HEK293 (cell line): Measurements from ENCODE around the gene STON2.

ENCODE experiments used
- CTCF ChIA-PET: fragments of 350-600 bp; formaldehyde crosslinking; extraction: SDS; loops from one replicate; lab custom pipeline; 2021; ENCODE audit warnings: antibody characterized with exemption; lab: Yijun Ruan, JAX
- POLR2A ChIA-PET: fragments of 300-600 bp; formaldehyde crosslinking; extraction: SDS; loops from one replicate; lab custom pipeline; 2020; ENCODE audit warnings: antibody characterized with exemption, inconsistent platforms; lab: Yijun Ruan, JAX
- H3K27ac ChIP-seq: fragments of 200-500 bp; sonication (Bioruptor generic); 2 replicates; pipeline ENCODE4 v1.5.1; 2014; ENCODE audit warnings: low read depth, low read length, control low read depth, inconsistent platforms; ENCODE audit errors: extremely low read depth
- H3K36me3 ChIP-seq, 2 experiments: fragments of 200-500 bp in 1 of 2; sonication (Bioruptor generic) in 1 of 2; 1 replicate in 1 of 2; 2 replicates in 1 of 2; pipeline ENCODE4 v1.5.1; 2014 to 2017; ENCODE audit warnings: inconsistent platforms in 2 of 2, low read length in 2 of 2; ENCODE audit not compliant: control insufficient read depth in 2 of 2, insufficient read depth in 1 of 2
- H3K4me1 ChIP-seq: fragments of 200-500 bp; sonication (Bioruptor generic); 2 replicates; pipeline ENCODE4 v1.5.1; 2014; ENCODE audit warnings: mild to moderate bottlenecking, low read length, inconsistent platforms; ENCODE audit not compliant: control insufficient read depth, insufficient read depth
- H3K4me3 ChIP-seq: 2 replicates; pipeline ENCODE4 v1.5.1; 2011; ENCODE audit warnings: low read depth, mild to moderate bottlenecking, control low read depth, low read length, moderate library complexity
- H3K9me3 ChIP-seq: fragments of 200-500 bp; sonication (Bioruptor generic); 2 replicates; pipeline ENCODE4 v1.5.1; 2014; ENCODE audit warnings: low read depth, low read length, inconsistent platforms; ENCODE audit not compliant: control insufficient read depth, insufficient read depth
- KLF1 ChIP-seq: fragments of 450-650 bp; formaldehyde crosslinking; IDR thresholded peaks from 2 replicates; pipeline ENCODE4 v1.5.1; 2016; ENCODE audit warnings: missing biosample characterization, missing genetic modification characterization
- KLF8 ChIP-seq: fragments of 450-650 bp; formaldehyde crosslinking; IDR thresholded peaks from 2 replicates; pipeline ENCODE4 v1.5.1; 2016; ENCODE audit warnings: missing biosample characterization, missing genetic modification characterization
- PRDM4 ChIP-seq: fragments of 450-650 bp; formaldehyde crosslinking; IDR thresholded peaks from 2 replicates; pipeline ENCODE4 v1.5.1; 2017; ENCODE audit warnings: missing biosample characterization, missing genetic modification characterization
- SETDB1 ChIP-seq: IDR thresholded peaks from one replicate; pipeline ENCODE4 v1.6.1; 2017; ENCODE audit warnings: mild to moderate bottlenecking, low read length, moderate library complexity, mixed read lengths; ENCODE audit not compliant: insufficient read length
- TRIM28 ChIP-seq: IDR thresholded peaks from 2 replicates; pipeline ENCODE4 v1.6.1; 2011; ENCODE audit warnings: low read length, control low read depth, borderline replicate concordance
- WT1 ChIP-seq: fragments of 450-650 bp; formaldehyde crosslinking; IDR thresholded peaks from 2 replicates; pipeline ENCODE4 v1.5.1; 2016; ENCODE audit warnings: missing biosample characterization, missing genetic modification characterization
- ZBTB11 ChIP-seq: fragments of 450-650 bp; formaldehyde crosslinking; conservative IDR thresholded peaks from 2 replicates; pipeline ENCODE4 v1.5.1; 2016; ENCODE audit warnings: low read depth, missing biosample characterization, missing genetic modification characterization
- ZNF148 ChIP-seq: fragments of 450-650 bp; formaldehyde crosslinking; IDR thresholded peaks from 2 replicates; pipeline ENCODE4 v1.5.0; 2017; ENCODE audit warnings: missing biosample characterization, missing genetic modification characterization, borderline replicate concordance
- ZNF157 ChIP-seq: fragments of 450-650 bp; formaldehyde crosslinking; IDR thresholded peaks from 2 replicates; pipeline ENCODE4 v1.5.1; 2016; ENCODE audit warnings: missing biosample characterization, missing genetic modification characterization
- ZNF24 ChIP-seq: fragments of 450-650 bp; formaldehyde crosslinking; IDR thresholded peaks from 2 replicates; pipeline ENCODE4 v1.5.1; 2016; ENCODE audit warnings: missing biosample characterization, missing genetic modification characterization
- ZNF248 ChIP-seq: fragments of 450-650 bp; formaldehyde crosslinking; IDR thresholded peaks from 2 replicates; pipeline ENCODE4 v1.5.1; 2017; ENCODE audit warnings: missing biosample characterization, missing genetic modification characterization
- ZNF266 ChIP-seq: fragments of 450-650 bp; formaldehyde crosslinking; IDR thresholded peaks from 2 replicates; pipeline ENCODE4 v1.5.1; 2016; ENCODE audit warnings: missing biosample characterization, missing genetic modification characterization, low read depth
- ZNF292 ChIP-seq: fragments of 450-650 bp; formaldehyde crosslinking; IDR thresholded peaks from 2 replicates; pipeline ENCODE4 v1.5.1; 2016; ENCODE audit warnings: low read depth, missing biosample characterization, missing genetic modification characterization, borderline replicate concordance
- ZNF350 ChIP-seq: fragments of 450-650 bp; formaldehyde crosslinking; IDR thresholded peaks from 2 replicates; pipeline ENCODE4 v1.5.0; 2017; ENCODE audit warnings: missing biosample characterization, mild to moderate bottlenecking, missing genetic modification characterization
- ZNF449 ChIP-seq: fragments of 450-650 bp; formaldehyde crosslinking; IDR thresholded peaks from 2 replicates; pipeline ENCODE4 v1.5.1; 2017; ENCODE audit warnings: missing biosample characterization, mild to moderate bottlenecking, missing genetic modification characterization, moderate library complexity
- ZNF600 ChIP-seq: fragments of 450-650 bp; formaldehyde crosslinking; IDR thresholded peaks from 2 replicates; pipeline ENCODE4 v1.5.1; 2016; ENCODE audit warnings: missing biosample characterization, missing genetic modification characterization
- ZNF610 ChIP-seq: fragments of 450-650 bp; formaldehyde crosslinking; IDR thresholded peaks from 2 replicates; pipeline ENCODE4 v1.5.1; 2016; ENCODE audit warnings: missing biosample characterization, missing genetic modification characterization, borderline replicate concordance
- ZNF747 ChIP-seq: fragments of 450-650 bp; formaldehyde crosslinking; IDR thresholded peaks from 2 replicates; pipeline ENCODE4 v1.5.1; 2016; ENCODE audit warnings: missing biosample characterization, missing genetic modification characterization
- ZNF843 ChIP-seq: fragments of 450-650 bp; formaldehyde crosslinking; IDR thresholded peaks from 2 replicates; pipeline ENCODE4 v1.5.1; 2016; ENCODE audit warnings: missing biosample characterization, missing genetic modification characterization
- TF ChIP-seq, protein P1 (sequence below): fragments of 450-650 bp; formaldehyde crosslinking; IDR thresholded peaks from 2 replicates; pipeline ENCODE4 v1.5.1; 2016; ENCODE audit warnings: missing biosample characterization, missing genetic modification characterization

The STON2 gene

DNA sequence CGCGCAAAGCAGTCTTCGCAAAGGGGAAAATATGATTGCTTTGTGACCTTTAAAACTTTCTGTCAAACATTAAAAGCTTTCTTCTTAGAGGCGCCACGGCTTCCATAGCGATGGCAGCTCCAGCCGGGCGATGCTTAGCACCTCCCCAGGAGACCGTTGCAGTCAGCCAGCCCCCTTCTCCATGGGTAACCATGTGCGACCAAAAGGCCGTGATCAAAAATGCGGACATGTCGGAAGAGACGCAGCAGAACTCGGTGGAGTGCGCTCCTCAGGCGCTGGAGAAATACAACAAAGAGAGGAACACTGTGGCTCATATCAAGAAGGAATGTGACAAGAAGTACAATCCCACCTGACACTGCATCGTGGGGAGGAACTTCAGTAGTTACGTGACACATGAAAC lies 12.7 kb upstream of the STON2 start:
- ChIA-PET CTCF (no interaction called here), POLR2A (no interaction called here)
- no peak overlapping the region for H3K4me3 ChIP-seq
- H3K9me3 ChIP-seq = no peaks in the 10 kb centered on the region
- TF ChIP-seq ZNF843 (tag by site-specific recombination) (no peak), ZNF350 (tag by site-specific recombination) (no peak), ZBTB11 (tag by site-specific recombination) (no peak), WT1 (tag by site-specific recombination) (no peak), KLF8 (tag by site-specific recombination) (no peak)
- TF ChIP-seq, protein P1, sequence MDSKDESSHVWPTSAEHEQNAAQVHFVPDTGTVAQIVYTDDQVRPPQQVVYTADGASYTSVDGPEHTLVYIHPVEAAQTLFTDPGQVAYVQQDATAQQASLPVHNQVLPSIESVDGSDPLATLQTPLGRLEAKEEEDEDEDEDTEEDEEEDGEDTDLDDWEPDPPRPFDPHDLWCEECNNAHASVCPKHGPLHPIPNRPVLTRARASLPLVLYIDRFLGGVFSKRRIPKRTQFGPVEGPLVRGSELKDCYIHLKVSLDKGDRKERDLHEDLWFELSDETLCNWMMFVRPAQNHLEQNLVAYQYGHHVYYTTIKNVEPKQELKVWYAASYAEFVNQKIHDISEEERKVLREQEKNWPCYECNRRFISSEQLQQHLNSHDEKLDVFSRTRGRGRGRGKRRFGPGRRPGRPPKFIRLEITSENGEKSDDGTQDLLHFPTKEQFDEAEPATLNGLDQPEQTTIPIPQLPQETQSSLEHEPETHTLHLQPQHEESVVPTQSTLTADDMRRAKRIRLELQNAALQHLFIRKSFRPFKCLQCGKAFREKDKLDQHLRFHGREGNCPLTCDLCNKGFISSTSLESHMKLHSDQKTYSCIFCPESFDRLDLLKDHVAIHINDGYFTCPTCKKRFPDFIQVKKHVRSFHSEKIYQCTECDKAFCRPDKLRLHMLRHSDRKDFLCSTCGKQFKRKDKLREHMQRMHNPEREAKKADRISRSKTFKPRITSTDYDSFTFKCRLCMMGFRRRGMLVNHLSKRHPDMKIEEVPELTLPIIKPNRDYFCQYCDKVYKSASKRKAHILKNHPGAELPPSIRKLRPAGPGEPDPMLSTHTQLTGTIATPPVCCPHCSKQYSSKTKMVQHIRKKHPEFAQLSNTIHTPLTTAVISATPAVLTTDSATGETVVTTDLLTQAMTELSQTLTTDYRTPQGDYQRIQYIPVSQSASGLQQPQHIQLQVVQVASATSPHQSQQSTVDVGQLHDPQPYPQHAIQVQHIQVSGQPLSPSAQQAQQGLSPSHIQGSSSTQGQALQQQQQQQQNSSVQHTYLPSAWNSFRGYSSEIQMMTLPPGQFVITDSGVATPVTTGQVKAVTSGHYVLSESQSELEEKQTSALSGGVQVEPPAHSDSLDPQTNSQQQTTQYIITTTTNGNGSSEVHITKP (tag by site-specific recombination) = no peak
- no peaks in the 10 kb centered on the region for H3K4me1 ChIP-seq
- no peak overlapping the region for H3K27ac ChIP-seq
- no peaks in the 10 kb centered on the region for H3K36me3 ChIP-seq

DNA sequence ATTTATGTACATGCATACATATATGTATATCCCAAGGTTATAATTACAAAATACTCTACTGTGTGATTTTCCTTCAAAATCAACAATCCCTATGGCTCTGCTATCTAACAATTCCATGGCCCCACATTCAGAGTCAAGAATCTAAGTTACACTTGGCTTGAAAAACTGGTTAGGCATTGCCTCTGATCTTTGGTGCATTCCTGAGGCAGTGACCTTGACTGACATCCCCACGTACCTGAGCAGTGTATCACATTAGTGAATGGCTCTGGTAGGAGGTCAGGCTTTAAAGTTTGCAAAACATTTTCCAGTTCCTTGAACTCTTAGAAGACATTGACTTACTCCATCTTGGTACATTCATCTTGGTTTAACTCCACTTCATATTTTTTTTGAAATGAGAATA lies 8.5 kb upstream of the STON2 start:
- Histone ChIP-seq H3K4me1 (no peaks in the 10 kb centered on the region), H3K4me3 (no peak overlapping the region), H3K36me3 (no peaks in the 10 kb centered on the region), H3K27ac (no peak overlapping the region)
- ChIA-PET POLR2A (no interaction called here), CTCF (no interaction called here)
- TF ChIP-seq ZNF266 (tag by site-specific recombination) (no peak), ZNF248 (no peak), KLF1 (tag by site-specific recombination) (no peak), TRIM28 (no peak), ZNF157 (no peak), ZNF148 (no peak), ZNF24 (tag by site-specific recombination) (no peak), ZNF449 (no peak), ZNF610 (tag by site-specific recombination) (no peak), ZNF747 (no peak), SETDB1 (no peak), ZNF292 (tag by site-specific recombination) (no peak), ZNF600 (no peak), PRDM4 (no peak)
- TF ChIP-seq, all 188 proteins: peak for 0
- H3K9me3 ChIP-seq = no peaks in the 10 kb centered on the region
